Inflammatory macrophage treated with lipopolysaccharide for 1 hour (primary cell): ENCODE results near the gene FUT7.

Experiments
- DNase-seq, 2 donors: peaks; one replicate each; pipeline ENCODE4 v3.0.0-alpha.2; 2020 to 2022

The FUT7 gene

DNA sequence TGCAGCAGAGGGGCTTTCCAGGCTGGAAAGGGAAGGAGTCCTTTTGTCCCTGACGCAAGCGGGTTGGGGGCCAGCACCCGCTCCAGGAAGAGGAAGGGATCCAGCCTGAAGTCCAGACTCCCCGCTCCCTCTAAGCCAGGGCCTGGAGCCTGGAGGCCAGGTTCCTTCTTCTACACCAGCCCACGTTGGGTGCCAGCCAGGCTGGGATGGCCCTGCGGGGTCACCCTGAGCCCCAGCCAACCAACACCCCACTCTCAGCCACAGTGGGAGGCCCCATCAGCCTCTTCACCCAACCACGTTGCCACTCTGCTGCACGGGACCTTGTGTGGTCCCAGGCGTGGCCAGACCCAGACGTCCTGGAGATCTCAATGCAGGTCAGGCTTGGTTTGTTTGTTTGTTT, 970 bp upstream of the FUT7 start:
- peak; percentile 86 for DNase-seq

DNA sequence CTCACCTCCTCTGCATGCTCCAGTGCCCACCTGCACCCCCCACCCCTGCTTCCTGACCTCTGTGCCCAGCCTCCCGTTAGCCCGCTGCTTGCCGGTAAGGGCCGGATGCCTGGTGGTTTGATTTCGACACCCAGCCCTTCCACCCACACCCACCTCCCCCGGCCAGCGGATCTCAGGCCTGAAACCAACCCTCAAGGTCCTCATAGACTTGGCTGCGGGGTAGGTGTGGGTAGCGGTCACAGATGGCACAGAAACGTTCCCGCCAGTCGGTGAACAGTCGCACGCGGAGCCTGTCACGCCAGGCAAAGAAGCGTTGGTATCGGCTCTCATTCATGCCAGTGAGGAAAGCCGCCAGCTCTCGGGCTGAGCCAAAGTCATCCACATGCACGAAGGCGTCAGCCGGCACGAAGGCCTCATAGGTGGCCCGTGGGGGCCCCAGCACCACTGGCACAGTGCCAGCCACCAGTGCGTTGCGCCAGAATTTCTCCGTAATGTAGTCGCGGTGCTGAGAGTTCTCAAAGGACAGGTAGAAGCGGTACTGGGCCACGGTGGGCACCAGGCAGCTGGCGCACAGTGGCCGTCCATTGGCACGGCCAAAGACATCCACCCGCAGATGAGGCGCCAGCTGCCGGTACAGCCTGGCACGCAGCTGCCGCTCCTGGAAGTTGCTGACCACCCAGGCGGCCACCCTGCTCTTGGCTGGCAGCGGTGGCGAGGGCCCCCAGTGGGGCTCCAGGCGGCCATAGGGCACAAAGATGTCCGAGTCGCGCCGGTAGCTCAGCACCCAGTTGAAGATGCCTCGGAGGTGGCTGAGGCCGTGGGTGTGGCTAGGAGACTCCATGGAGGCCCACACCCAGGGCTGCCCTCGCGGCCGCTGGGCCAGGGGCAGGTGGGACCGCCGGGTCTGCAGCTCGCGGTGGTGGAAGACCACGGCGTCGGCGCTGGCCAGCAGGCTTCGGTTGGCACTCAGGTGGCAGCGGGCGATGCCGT, 1.1 kb downstream of the FUT7 start:
- peak; percentile 45 to 62 for DNase-seq

DNA sequence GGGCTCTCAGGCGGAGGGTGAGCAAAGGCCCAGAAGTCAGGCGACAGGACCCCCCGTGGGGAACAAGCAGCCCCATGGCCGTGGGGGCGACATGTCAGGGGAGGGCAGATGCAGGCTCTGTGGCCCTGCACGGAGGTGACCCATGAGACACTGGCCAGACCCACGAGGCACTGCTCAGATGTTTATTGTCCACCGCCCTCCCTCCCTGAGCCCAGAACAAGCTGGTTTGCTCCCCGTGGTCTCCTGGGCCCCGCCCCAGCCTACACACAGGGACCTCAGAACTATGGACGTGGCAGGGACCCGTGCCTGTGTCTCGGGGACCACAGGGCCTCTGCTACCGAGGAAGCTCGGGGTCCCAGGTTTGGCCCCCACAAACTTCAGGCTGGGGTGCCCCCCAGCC, 1.9 kb downstream of the FUT7 start:
- no peak for DNase-seq

DNA sequence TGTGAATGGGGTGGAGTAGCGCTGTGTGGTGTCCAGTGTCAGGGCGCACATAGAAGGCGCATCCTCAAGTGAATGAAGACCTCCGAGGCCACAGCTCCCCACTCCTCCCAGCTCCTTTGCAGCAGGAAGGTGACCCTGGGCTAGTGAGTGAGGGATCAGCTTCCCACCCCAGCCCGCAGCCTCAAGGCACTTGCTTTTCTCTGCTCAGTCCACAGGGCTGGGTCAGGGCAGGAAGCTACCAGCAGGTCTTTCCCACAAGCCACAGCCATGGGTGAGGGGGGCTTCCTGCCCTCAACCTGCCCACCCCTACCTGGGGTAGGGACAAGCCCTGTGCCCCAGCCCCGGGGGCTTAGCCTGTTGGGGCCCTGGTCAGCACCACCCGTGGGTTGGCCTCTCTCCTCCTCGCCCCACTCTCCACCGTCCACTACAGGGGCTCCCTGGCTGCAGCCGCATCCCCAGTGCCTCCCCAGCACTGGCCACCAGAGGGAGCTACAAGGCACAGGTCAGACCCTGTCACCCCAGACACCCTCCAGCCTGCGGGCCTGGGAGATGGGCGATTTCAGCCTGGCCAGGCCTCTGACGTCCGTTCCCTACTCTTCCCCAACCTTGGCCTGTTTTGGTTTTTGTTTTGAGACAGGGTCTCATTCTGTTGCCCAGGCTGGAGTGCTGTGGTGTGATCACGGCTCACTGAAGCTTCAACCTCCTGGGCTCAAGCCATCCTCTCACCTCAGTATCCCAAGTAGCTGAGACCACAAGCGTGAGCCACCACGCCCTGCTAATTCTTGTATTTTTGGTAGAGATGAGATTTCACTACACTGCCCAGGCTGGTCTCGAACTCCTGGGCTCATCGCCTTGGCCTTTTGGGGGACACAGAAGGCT, 2.6 kb downstream of the FUT7 start:
- DNase-seq: peak; percentile 55 to 87

DNA sequence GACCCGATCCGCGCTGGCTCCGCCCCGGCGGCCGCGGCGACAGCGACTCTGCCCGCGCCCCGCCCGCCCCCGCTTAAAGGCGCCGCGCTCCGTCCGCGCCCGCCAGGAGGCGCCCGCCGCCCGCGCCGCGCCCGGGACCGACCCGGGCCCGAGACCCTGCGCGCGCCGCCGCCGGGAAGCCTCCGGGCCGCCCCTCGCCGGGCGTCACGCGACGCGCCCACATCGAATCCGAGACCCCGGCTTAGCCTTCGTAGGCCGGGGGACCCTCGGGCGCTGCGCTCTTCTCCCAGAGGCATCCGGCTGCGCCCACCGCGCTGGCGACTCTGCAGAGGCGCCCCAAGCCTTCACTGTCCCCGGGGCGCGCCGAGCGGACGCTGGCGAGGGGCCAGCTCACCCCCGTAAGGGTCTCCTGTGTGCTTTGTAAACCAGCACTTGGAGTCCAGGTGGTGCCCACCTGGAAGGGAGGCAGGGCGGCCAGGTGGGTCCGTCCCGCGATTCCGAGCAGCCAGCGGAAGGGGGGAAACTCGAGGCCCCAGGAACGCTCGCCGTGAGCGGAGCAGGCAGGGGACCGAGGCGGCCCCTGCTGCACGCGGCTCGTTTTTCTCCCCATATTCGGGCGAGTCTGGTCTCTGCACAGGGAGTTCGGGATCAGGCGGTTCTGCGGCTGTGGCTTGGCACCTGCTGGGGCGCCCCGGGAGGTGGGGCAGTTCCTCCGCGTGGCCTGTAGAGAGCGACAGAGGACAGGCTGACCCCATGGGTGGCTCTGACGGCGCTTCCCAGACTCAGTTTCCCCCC, 3.4 kb downstream of the FUT7 start:
- peak; percentile 36 to 50 for DNase-seq

DNA sequence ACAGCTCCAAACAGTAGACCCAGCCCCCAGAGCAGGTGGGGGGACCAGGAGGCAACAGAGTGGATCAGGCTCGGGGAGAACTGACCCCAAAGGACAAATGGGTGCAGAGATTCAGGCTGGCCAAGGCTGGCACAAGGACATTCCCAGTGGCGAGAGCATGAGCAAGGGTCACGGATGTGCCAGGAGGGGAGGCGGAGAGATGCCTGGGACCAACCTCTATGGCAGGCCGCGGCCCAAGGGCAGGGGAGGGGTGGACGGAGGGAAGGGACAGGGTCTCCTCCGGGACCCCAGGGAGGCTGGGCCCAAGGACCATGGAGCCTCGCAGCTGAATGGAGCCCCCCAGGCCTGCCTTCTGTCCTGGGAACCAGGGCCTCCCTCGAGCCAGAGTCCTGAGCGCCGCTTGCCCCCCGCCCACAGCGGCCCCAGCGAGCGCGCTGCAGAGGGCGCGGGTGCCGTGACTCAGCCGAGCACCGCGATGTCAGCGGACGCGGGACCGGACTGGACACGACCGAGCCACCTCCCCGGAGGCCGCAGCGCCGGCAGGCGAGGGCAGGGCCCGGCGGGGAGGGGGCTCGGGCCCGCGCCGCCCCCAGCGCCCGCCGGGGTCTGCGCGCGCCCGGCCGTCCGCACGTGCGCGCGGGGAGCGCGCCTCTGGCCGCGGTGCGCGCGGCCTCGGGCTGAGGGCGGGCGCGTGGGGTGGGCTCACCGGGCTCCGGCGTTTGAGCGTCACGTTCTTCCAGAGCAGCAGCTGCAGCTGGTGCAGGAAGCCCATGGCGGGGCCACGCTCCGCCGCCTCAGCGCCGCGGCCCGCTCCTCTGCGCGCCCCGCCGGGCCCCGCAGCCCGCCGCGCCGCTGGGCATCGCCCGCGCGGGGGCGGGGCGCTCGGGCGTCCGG, 4.3 kb downstream of the FUT7 start, which contains the start of gene ABCA2:
Gene ABCA2 (minus strand): TSS at position 869 of the 894 bp plus-strand sequence. CDS start 97 bp downstream, at position 772.
- DNase-seq: no peak

DNA sequence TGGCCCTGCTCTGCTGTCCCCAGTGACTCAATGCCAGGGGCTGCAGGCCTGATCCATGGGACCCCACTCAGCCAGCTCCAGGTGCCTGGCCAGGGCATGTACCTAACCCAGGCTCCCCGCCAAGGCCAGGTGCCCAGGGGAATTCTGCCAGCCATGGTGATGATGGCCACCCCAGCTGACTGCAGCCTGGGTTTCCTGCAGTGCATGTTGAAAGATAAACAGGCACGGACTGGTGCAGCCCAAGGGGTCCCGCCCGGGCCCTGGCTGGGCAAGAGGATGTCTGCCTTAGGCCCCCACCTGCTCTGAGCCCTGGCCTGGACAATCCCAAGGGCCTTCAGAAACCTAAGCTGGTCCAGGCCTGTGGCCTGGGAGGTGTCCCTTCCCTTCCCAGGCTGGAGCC, 5.1 kb downstream of the FUT7 start:
- DNase-seq: no peak

DNA sequence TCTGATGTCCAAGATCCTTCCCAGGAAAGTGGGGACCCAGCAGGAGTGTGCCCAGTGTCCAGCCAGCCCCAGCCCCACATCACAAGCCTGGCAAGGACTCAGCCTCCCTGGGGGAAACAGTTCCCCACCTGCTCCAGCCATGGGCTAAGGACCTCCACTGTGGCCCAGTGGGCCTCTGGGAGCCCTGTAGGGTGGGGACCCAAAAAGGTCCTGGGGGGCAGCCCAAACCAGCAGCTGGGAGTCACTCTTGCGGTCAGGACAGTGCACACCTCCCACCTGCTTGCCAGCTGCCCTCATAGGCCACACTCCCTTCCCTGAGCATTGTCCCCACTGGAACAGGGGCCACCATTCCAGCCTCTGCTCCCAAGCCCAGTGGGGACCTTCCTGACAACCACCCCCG, 5.5 kb downstream of the FUT7 start:
- no peak for DNase-seq

DNA sequence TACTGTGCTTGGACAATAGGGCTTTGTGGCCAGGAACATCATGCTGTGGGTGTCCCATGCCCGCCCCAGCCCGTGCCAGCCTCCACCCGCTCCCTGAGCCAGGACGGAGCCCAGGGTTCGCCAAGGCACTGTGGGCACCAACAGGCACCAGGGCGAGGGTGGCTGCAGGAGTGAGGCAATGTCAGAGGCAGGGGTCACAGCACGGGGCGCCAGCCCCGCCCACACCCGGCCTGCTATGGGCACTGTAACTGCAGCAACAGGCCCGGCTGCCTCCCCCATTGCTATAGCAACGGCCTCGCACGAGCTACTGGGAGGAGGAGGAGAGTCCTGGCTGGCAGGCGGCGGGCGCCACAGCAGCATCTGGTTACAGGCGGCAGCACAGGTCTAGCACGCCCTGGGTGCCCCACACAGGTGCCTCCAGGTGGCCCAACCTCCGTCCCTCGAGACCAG, 6.3 kb downstream of the FUT7 start:
- no peak for DNase-seq

DNA sequence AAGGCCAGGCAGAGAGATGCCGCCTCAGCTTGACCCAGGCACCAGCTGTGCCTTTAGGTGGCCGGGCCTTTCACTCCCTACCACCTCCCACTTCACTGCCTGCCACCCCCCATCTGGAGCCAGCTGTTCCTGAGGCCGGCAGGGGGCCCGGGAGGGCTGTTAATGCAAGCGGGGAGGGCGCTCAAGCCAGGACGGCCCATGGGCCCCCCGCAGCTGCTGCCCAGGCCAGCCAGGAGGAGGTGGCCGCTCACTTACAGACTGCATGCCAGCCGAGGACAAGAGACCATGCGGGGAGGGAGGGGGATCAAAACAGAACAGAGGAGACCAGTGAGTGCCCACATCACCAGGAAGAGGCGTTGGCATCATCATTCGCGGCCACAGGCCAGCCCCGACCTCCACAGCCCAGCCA, 8.3 kb downstream of the FUT7 start:
- DNase-seq: no peak

DNA sequence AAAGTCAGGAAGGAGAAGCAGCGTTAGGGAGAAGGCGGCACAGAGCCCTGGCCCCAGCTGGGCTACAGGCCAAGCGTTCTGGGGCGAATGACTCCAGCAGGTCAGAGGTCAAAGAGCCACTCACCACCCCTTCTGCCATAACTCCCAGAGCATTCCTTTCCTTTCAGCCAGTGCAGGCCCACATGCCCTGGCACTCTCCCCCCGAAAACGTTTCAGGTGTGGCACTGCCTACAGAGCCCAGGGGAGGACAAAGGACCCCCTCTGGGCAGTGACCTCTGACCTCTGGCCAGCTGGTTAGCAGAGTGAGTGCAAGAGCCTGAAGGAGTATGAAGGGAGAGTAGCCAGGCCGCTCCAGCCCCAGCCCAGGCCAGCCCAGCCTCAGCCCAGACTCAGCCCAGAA, 8.7 kb downstream of the FUT7 start:
- DNase-seq: no peak

DNA sequence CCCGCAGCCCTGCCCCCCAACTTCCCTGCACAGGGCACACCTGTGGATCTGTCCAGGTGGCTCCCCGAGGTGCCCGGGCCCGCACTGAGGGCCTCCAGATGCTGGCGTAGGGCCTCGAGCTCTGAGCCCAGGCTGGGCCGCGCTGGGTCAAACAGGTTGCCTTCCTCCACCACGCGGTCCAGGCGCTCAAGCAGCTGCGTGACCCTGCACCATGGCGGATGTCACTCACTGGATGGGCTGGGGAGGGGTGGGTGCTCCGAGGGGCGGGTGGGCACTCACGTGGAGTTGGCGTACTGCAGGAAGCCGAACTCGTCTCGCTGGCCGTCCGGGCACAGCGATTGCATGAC, 9.3 kb downstream of the FUT7 start:
- DNase-seq: no peak

DNA sequence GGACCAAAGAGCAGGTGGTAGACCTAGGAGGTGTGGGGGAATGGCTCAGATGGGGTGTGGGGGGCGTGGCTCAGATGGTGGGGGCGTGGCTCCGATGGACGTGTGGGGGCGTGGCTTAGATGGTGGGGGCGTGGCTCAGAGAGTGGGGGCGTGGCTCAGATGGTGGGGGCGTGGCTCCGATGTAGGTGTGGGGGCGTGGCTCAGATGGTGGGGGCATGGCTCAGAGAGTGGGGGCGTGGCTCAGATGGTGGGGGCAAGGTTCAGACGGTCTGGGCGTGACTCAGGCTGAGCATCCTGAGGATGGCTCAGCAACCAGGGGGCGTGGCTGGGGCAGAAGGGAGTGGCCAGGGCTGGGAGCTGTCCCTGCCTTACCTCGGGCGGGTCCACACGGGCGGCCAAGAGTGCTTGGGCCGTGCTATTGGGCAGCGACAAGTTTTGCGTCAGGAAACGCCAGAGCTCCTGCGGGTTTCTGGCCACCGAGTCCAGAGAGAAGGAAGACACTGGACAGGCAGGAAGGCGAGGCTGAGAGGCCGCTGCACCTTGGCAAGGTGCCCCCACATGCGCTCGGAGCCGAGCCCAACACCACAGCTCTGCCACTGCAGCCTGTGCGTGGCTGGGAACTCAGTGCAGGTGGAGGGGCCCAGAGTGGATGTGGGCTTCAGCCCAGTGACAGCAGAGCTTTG, 9.8 kb downstream of the FUT7 start:
- peak; percentile 70 to 89 for DNase-seq

DNA sequence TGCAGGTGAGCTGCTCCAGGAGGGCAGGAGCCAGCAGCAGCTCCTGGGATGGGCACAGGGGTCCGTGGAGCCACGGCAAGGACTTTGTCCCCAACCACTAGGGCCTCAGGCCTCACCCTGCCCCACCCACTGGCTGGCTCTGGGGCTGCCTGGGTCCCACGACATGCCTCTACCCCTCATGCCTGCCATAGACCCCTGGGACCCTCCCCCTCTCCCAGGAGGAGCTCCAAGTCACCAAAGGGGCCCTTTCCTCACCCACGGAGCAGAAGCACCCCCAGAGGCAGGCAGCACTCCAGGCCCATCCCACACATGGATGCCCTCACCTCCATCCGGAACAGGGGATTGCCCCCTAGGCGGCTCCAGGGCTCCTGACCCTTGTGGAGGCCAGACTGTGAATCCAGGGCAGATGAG, 10.3 kb downstream of the FUT7 start:
- no peak for DNase-seq

DNA sequence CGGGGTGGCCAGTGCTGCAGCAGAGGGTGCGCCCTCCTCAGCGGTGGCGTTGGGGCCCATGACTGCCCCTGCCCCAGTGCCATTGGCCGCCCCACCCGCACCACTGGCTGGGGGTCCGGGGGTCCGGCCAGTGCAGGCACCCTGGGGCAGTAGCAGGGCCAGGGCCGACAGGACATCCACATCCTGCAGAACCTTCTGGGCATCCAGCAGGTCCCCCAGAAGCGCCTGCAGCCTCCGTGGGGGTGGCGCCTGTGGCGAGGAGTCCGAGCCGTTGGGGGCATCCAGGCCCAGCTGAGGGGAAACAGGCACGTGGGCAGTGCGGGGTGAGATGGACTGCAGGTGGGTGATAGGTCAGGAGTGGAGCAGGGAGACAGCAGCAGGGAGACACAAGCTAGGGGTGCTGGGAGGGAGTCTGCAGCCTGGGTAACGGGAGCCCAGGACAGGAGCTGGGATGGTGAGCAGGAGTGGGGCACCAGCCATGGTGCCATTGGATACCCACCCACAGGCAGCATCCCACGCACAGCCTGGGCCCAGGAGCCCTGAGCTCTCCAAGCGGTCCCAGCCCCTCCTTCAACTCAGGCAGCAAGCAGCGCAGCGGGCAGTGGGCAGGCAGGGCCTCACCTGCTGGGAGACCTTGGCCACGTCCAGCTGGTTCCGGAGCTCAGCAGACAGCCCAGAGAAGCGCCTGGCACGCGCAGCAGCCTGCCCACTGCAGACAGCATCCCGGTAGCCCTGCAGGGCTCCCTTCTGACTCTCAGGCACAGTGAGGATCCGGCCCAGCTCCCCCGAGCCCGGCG, 10.9 kb downstream of the FUT7 start:
- no peak for DNase-seq

DNA sequence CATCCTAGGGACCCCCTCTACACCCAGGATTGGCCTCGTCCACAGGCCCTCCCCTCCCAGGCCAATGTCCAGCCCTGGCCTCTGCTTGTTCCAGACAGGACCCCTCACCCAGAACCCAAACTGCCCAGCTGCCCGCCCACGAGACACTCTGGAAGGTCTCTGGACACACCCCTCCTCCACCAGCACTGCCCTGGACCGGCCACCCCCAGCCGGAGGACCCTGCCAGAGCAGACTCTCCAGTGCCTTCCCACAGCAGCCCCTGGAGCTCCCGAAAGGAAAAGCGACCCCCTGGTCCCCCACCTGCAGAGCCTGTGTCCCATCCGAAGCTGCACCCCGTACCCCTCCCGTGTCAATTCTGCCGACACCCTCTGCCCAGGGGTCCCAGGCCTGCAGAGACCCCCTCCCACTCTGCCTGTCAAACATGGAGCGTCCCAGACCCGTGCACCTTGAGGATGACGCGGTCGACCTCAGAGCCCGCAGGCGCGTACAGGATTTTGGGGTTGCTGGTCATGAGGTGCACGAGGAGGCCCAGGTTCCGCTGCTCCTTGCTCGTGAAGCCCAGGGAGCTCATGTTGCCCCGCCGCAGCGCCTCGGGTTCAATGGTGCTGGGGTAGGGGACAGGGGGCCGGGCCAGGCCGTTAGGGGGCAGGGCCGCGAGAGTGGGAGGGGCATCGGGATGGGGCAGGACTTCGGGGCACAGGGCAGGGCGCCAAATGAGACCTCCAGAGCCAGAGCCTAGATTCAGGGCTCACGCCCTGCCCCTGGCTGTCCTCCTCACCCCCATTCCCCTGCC, 11.8 kb downstream of the FUT7 start:
- no peak for DNase-seq

DNA sequence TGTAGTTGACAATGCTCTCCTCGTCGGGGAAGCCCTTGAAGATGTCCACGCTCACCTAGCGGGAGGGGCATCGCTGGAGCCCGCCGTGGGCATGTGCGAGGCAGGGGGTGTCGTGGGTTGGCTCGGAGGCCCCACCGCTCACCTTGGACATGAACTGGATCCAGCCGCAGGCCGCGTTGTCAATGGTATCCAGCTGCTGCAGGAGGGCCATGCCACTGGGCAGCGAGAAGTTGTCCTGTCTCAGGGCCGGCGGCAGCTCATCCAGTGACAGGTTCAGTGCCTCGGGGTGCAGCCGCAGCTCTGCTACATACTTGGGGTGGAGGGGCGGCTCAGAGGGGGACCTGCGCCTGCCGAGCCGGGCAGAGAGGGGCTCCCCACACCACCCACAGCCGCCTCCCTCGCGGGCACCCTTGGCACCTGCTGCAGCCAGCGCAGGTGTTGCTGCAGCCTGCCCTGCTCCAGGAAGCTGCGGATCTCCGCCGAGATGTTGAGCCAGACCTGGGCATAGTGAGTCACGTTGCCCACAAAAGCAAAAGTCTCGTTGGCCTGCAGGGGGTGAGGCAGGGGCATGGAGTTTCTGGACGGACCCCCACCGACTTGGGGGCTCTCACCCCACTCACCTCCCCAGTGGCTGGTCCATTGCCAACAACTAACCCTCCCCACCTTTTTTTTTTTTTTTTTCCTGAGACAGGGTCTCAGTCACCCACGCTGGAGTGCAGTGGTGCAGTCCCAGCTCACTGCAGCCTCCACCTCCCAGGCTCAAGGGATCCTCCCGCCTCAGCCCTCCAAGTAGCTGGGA, 12.9 kb downstream of the FUT7 start:
- DNase-seq: no peak

DNA sequence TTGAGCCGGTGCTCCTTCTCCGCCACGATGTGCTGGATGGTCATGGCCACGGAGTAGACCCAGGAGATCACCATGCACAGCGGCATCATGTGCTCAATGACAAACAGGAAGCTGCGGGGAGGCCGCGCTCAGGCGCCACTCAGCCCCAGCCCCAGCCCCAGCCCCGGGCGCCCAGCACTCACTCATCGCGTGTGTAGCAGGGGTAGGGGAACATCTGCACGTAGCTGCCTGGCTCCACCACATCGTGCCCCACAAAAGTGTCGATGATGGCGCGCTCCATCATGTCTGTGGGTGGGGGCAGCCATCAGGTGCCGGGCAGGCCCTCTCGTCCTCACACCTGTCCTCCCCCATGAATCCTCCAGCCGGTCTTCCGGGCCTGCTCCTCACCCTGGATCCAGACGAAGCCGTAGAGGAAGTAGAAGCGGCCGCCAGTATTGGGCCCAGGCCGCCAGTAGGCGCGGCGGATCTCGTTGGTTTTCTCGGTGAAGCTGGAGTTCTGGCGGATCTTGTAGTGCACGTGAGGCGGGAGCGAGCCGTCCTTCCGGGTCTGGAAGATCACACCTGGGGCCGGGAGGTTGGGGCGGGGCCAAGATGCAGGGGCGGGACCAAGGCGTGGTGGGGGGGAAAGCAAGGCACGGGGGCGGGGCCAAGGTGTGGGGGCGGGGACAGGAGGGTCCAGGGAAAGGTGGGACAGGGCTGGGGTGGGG, 13.9 kb downstream of the FUT7 start:
- no peak for DNase-seq
